Brain microvascular endothelial cell (primary cell): ENCODE measurements around the gene POLR1F.

Experiments used
- DNase-seq: peaks from one replicate; pipeline ENCODE4 v3.0.0-alpha.2; 2020
- H3K27ac ChIP-seq: fragments of 250-450 bp; sonication (Bioruptor Pico); 2 replicates; pipeline ENCODE4 v1.5.1; 2020; ENCODE audit warnings: mild to moderate bottlenecking, moderate library complexity
- H3K27me3 ChIP-seq: fragments of 250-450 bp; sonication (Bioruptor Pico); replicated peaks from 2 replicates; pipeline ENCODE4 v1.5.1; 2020; ENCODE audit warnings: mild to moderate bottlenecking
- H3K36me3 ChIP-seq: fragments of 250-450 bp; sonication (Bioruptor Pico); replicated peaks from 2 replicates; pipeline ENCODE4 v1.5.1; 2020; ENCODE audit warnings: mild to moderate bottlenecking
- H3K4me3 ChIP-seq: 2 replicates; pipeline ENCODE4 v1.5.1; 2011; ENCODE audit warnings: low read depth, mild to moderate bottlenecking, control low read depth, low read length, moderate library complexity
- CTCF ChIP-seq: IDR thresholded peaks from 2 replicates; pipeline ENCODE4 v1.5.1; 2011; ENCODE audit warnings: low read depth, mild to moderate bottlenecking, moderate library complexity, low read length, control low read depth, inconsistent platforms; ENCODE audit errors: missing control alignments
- in situ Hi-C: cut with HindIII; loops from 2 replicates; pipeline ENCODE4 v1.10.0; 2017; ENCODE audit warnings: low sequenced_read_pairs, low pct_ligation_motif_present

POLR1F gene

GRCh38 chr7:19674266-19674960 is 34.4 kb downstream of the POLR1F start:
- no peak overlapping the region for H3K4me3 ChIP-seq
- no peak for TF ChIP-seq CTCF
- in situ Hi-C loops = no loop called here
- no peaks in the 10 kb centered on the region for H3K27me3 ChIP-seq
- H3K36me3 ChIP-seq = no peaks in the 10 kb centered on the region
- DNase-seq = peak; percentile 32
- no peak overlapping the region for H3K27ac ChIP-seq

- in situ Hi-C loops = no loop called here
- Histone ChIP-seq H3K27ac (no peak overlapping the region), H3K36me3 (no peaks in the 10 kb centered on the region), H3K27me3 (no peaks in the 10 kb centered on the region), H3K4me3 (no peak overlapping the region)
- no peak for TF ChIP-seq CTCF
- DNase-seq = no peak
These were observed 38.0 kb downstream of the POLR1F start for GRCh38 chr7:19670806-19671205.

- Histone ChIP-seq H3K4me3 (no peak overlapping the region), H3K27me3 (no peaks in the 10 kb centered on the region), H3K36me3 (no peaks in the 10 kb centered on the region), H3K27ac (no peak overlapping the region)
- no peak for DNase-seq
- in situ Hi-C loops = no loop called here
- TF ChIP-seq CTCF = peak; percentile 22
These were observed 43.3 kb downstream of the POLR1F start for GRCh38 chr7:19665399-19666008.

GRCh38 chr7:19663816-19664462 is 44.9 kb downstream of the POLR1F start:
- no peak overlapping the region for H3K27ac ChIP-seq
- no peaks in the 10 kb centered on the region for H3K27me3 ChIP-seq
- H3K4me3 ChIP-seq = no peak overlapping the region
- no peak for DNase-seq
- in situ Hi-C loops = no loop called here
- H3K36me3 ChIP-seq = no peaks in the 10 kb centered on the region
- no peak for TF ChIP-seq CTCF

GRCh38 chr7:19648791-19649190 is 60.0 kb downstream of the POLR1F start:
- Histone ChIP-seq H3K36me3 (no peaks in the 10 kb centered on the region), H3K27me3 (no peaks in the 10 kb centered on the region), H3K27ac (no peak overlapping the region), H3K4me3 (no peak overlapping the region)
- in situ Hi-C loops = no loop called here
- no peak for TF ChIP-seq CTCF
- DNase-seq = no peak
